A673 (cell line): Measurements from ENCODE around the gene ERI3. TPM values are rescaled to one million over a fixed set of nuclear protein-coding genes. Genes with fewer than 3 reads are reported as not detected.

Experiments
- BruUV-seq: library from RNA; stranded (reverse); fragments of 400-500 nt; replicated peaks from 2 replicates; lab custom pipeline; 2021; lab: Mats Ljungman, UMichigan
- CTCF ChIA-PET: fragments of 300-600 bp; sonication (Branson Sonifier 250); formaldehyde crosslinking; loops from one replicate; lab custom pipeline; 2022; ENCODE audit warnings: antibody characterized with exemption; lab: Charles Lee
- POLR2A ChIA-PET: fragments of 300-600 bp; sonication (Branson Sonifier 250); formaldehyde crosslinking; loops from one replicate; lab custom pipeline; 2022; ENCODE audit warnings: antibody characterized with exemption; ENCODE audit not compliant: low non-redundant PET; lab: Charles Lee
- DNase-seq: peaks from one replicate; pipeline ENCODE4 v3.0.0-alpha.2; 2015; ENCODE audit warnings: low spot score
- H3K27ac ChIP-seq: fragments of 200-600 bp; sonication (generic); 2 replicates; pipeline ENCODE4 v1.5.1; 2016; ENCODE audit warnings: mixed run types, low read depth, mild to moderate bottlenecking, mixed read lengths, antibody characterized with exemption, low read length; ENCODE audit not compliant: poor library complexity, severe bottlenecking
- H3K27me3 ChIP-seq: fragments of 200-600 bp; sonication (generic); replicated peaks from 2 replicates; pipeline ENCODE4 v1.6.1; 2017; ENCODE audit warnings: mixed run types, low read depth, mild to moderate bottlenecking, mixed read lengths, antibody characterized with exemption, low read length; ENCODE audit not compliant: insufficient read depth, poor library complexity
- H3K36me3 ChIP-seq: fragments of 200-600 bp; sonication (generic); 2 replicates; pipeline ENCODE4 v1.6.1; 2016; ENCODE audit warnings: mixed run types, mild to moderate bottlenecking, mixed read lengths, antibody characterized with exemption, low read length; ENCODE audit not compliant: insufficient read depth, poor library complexity, severe bottlenecking
- H3K4me1 ChIP-seq: fragments of 200-600 bp; sonication (generic); 2 replicates; pipeline ENCODE4 v1.6.1; 2017; ENCODE audit warnings: mixed run types, mild to moderate bottlenecking, mixed read lengths, antibody characterized with exemption, low read length; ENCODE audit not compliant: insufficient read depth, poor library complexity, severe bottlenecking
- H3K4me3 ChIP-seq: fragments of 200-600 bp; sonication (generic); 2 replicates; pipeline ENCODE4 v1.5.1; 2016; ENCODE audit warnings: low read depth, mixed run types, mild to moderate bottlenecking, mixed read lengths, low read length; ENCODE audit not compliant: poor library complexity, severe bottlenecking
- H3K9me3 ChIP-seq: fragments of 200-600 bp; sonication (generic); 2 replicates; pipeline ENCODE4 v1.6.1; 2016; ENCODE audit warnings: mixed run types, low read depth, mild to moderate bottlenecking, mixed read lengths, antibody characterized with exemption, low read length; ENCODE audit not compliant: poor library complexity, severe bottlenecking
- CTCF ChIP-seq: fragments of 300-800, 200-600 bp; sonication (generic); conservative IDR thresholded peaks from 2 replicates; pipeline ENCODE4 v1.5.1; 2017; ENCODE audit warnings: low read depth, mild to moderate bottlenecking, antibody characterized with exemption, low read length, moderate library complexity, mixed read lengths
- EZH2 ChIP-seq: fragments of 200-600 bp; sonication (generic); IDR thresholded peaks from 2 replicates; pipeline ENCODE4 v1.6.1; 2017; ENCODE audit warnings: borderline replicate concordance, low read depth, mild to moderate bottlenecking, mixed read lengths, antibody characterized with exemption, low read length; ENCODE audit not compliant: poor library complexity, severe bottlenecking
- intact Hi-C: fragments of 100-400 bp; cut with micrococcal nuclease; formaldehyde crosslinking; loops from one replicate; pipeline ENCODE4 v1.10.0; 2022; ENCODE audit not compliant: unreplicated experiment
- total RNA-seq: library from RNA; stranded (reverse); gene quantifications from 2 replicates; pipeline ENCODE4 v1.2.3, GENCODE V29; 2021

Gene ERI3
- total RNA-seq, 1 experiment from 2014 or later = 97.9 TPM

- H3K36me3 ChIP-seq = no peaks in the 10 kb centered on the region
- intact Hi-C loops = no loop called here
- ChIA-PET CTCF (interaction anchor here (0.8 kb wide), 1 partner anchor 9 kb away, joined by 3 read pairs; no protein-coding TSS in a partner anchor), POLR2A (no interaction called here)
- no peaks in the 10 kb centered on the region for H3K27me3 ChIP-seq
- no peaks in the 10 kb centered on the region for H3K4me1 ChIP-seq
- BruUV-seq = no TSS peak
- no peak overlapping the region for H3K4me3 ChIP-seq
- TF ChIP-seq CTCF (no peak), EZH2 (no peak)
- no peak for DNase-seq
- H3K27ac ChIP-seq = no peak overlapping the region
- no peaks in the 10 kb centered on the region for H3K9me3 ChIP-seq
Measured at GRCh38 chr1:44368471-44369151, 13.6 kb upstream of the ERI3 start.

- BruUV-seq = no TSS peak
- CTCF ChIA-PET = interaction anchor here (1.1 kb wide), 1 partner anchor 10 kb away, joined by 7 read pairs; no protein-coding TSS in a partner anchor
- intact Hi-C loops = no loop called here
Measured at GRCh38 chr1:44367944-44368343, 12.9 kb upstream of the ERI3 start.

GRCh38 chr1:44366371-44366975 lies 11.4 kb upstream of the ERI3 start:
- Histone ChIP-seq H3K9me3 (no peaks in the 10 kb centered on the region), H3K27ac (no peak overlapping the region), H3K4me3 (no peak overlapping the region), H3K27me3 (no peaks in the 10 kb centered on the region), H3K4me1 (no peaks in the 10 kb centered on the region), H3K36me3 (no peaks in the 10 kb centered on the region)
- intact Hi-C loops = no loop called here
- ChIA-PET CTCF (interaction anchor here (0.6 to 1.1 kb wide), 2 partner anchors 12 to 13 kb away, joined by 3 to 7 read pairs; no protein-coding TSS in a partner anchor), POLR2A (no interaction called here)
- no peak for TF ChIP-seq EZH2
- TF ChIP-seq CTCF = no peak
- no TSS peak for BruUV-seq
- DNase-seq = no peak

More at GRCh38 chr1:44367944-44368343, 12.9 kb upstream of the ERI3 start:
- no peak for DNase-seq
- H3K27ac ChIP-seq = no peak overlapping the region
- no peaks in the 10 kb centered on the region for H3K9me3 ChIP-seq
- H3K4me3 ChIP-seq = no peak overlapping the region
- H3K27me3 ChIP-seq = no peaks in the 10 kb centered on the region
- no peak for TF ChIP-seq CTCF
- no peak for TF ChIP-seq EZH2
- POLR2A ChIA-PET = no interaction called here
- H3K36me3 ChIP-seq = no peaks in the 10 kb centered on the region
- H3K4me1 ChIP-seq = no peaks in the 10 kb centered on the region
